Glutamatergic neuron (in vitro differentiated cells): ENCODE data around the gene TRAPPC4. TPM values are rescaled to one million over a fixed set of nuclear protein-coding genes. Genes with fewer than 3 reads are reported as not detected.
A peak's percentile ranks its signal among the peaks of the same experiment; 100 is the strongest.

Experiments
- DNase-seq: peaks from one replicate; pipeline ENCODE4 v3.0.0; 2022
- H3K27ac Mint-ChIP-seq: one replicate; pipeline ENCODE4 v1.8.0; 2020; ENCODE audit warnings: mild to moderate bottlenecking, mixed read lengths, inconsistent platforms; ENCODE audit not compliant: unreplicated experiment
- H3K27me3 Mint-ChIP-seq: one replicate; pipeline ENCODE4 v1.8.0; 2020; ENCODE audit warnings: mild to moderate bottlenecking, moderate library complexity, mixed read lengths, inconsistent platforms; ENCODE audit not compliant: unreplicated experiment
- H3K36me3 Mint-ChIP-seq: one replicate; pipeline ENCODE4 v1.8.0; 2020; ENCODE audit warnings: mild to moderate bottlenecking, mixed read lengths, inconsistent platforms; ENCODE audit not compliant: unreplicated experiment
- H3K4me1 Mint-ChIP-seq: one replicate; pipeline ENCODE4 v1.8.0; 2020; ENCODE audit warnings: mild to moderate bottlenecking, low read depth, mixed read lengths, inconsistent platforms; ENCODE audit not compliant: unreplicated experiment
- H3K4me3 Mint-ChIP-seq: one replicate; pipeline ENCODE4 v1.8.0; 2020; ENCODE audit warnings: mild to moderate bottlenecking, mixed read lengths, inconsistent platforms; ENCODE audit not compliant: unreplicated experiment
- H3K9me3 Mint-ChIP-seq: one replicate; pipeline ENCODE4 v1.8.0; 2020; ENCODE audit warnings: mild to moderate bottlenecking, moderate library complexity, mixed read lengths, inconsistent platforms; ENCODE audit not compliant: unreplicated experiment
- CTCF ChIP-seq: fragments of 200-600 bp; sonication (generic); IDR thresholded peaks from one replicate; pipeline ENCODE4 v1.5.0; 2021; ENCODE audit not compliant: partially characterized antibody, unreplicated experiment
- total RNA-seq: library from RNA; stranded (reverse); fragmentation: NEBNext Ultra II Directional; extraction: Animal tissue kit (Norgen Biotek cat#: 25700); gene quantifications from one replicate; pipeline ENCODE4 v1.2.1, GENCODE V29; 2021; ENCODE audit not compliant: unreplicated experiment

Gene TRAPPC4
- total RNA-seq, 1 donor from 2014 or later: 85.1 TPM

GRCh38 chr11:119026970-119027369, 8.4 kb downstream of the TRAPPC4 start:
- H3K4me3 Mint-ChIP-seq: no peak overlapping the region
- DNase-seq: no peak
- peaks cover 5% of the 10 kb centered on the region for H3K27me3 Mint-ChIP-seq
- no peak overlapping the region for H3K27ac Mint-ChIP-seq
- H3K4me1 Mint-ChIP-seq: peaks cover 11% of the 10 kb centered on the region
- H3K36me3 Mint-ChIP-seq: no peaks in the 10 kb centered on the region
- peaks cover 3% of the 10 kb centered on the region for H3K9me3 Mint-ChIP-seq
- no peak for TF ChIP-seq CTCF

GRCh38 chr11:119027561-119028345, 9.2 kb downstream of the TRAPPC4 start:
- no peak for DNase-seq
- no peaks in the 10 kb centered on the region for H3K36me3 Mint-ChIP-seq
- H3K9me3 Mint-ChIP-seq: peaks cover 3% of the 10 kb centered on the region
- H3K4me3 Mint-ChIP-seq: no peak overlapping the region
- TF ChIP-seq CTCF: no peak
- H3K27me3 Mint-ChIP-seq: peaks cover 5% of the 10 kb centered on the region
- peaks cover 11% of the 10 kb centered on the region for H3K4me1 Mint-ChIP-seq
- peak overlapping the region; percentile 33 for H3K27ac Mint-ChIP-seq

- DNase-seq: no peak
- peak overlapping the region; percentile 33 for H3K27ac Mint-ChIP-seq
- peaks cover 3% of the 10 kb centered on the region for H3K9me3 Mint-ChIP-seq
- H3K36me3 Mint-ChIP-seq: no peaks in the 10 kb centered on the region
- peaks cover 5% of the 10 kb centered on the region for H3K27me3 Mint-ChIP-seq
- TF ChIP-seq CTCF: no peak
- H3K4me3 Mint-ChIP-seq: peak overlapping the region; percentile 86
- peaks cover 11% of the 10 kb centered on the region for H3K4me1 Mint-ChIP-seq
These were observed 9.9 kb downstream of the TRAPPC4 start for GRCh38 chr11:119028346-119029068.

- Mint-ChIP-seq H3K9me3 (peaks cover 3% of the 10 kb centered on the region), H3K4me1 (peaks cover 11% of the 10 kb centered on the region)
These were observed 10.4 kb downstream of the TRAPPC4 start for GRCh38 chr11:119029069-119029339.

More at GRCh38 chr11:119029069-119029339, 10.4 kb downstream of the TRAPPC4 start:
- peak overlapping the region; percentile 86 for H3K4me3 Mint-ChIP-seq
- no peak for TF ChIP-seq CTCF
- peak overlapping the region; percentile 33 for H3K27ac Mint-ChIP-seq
- H3K27me3 Mint-ChIP-seq: peaks cover 5% of the 10 kb centered on the region
- no peak for DNase-seq
- no peaks in the 10 kb centered on the region for H3K36me3 Mint-ChIP-seq
